Brain microvascular endothelial cell (primary cell): ENCODE measurements around the gene OFD1.

Source experiments
- DNase-seq: peaks from one replicate; pipeline ENCODE4 v3.0.0-alpha.2; 2020
- H3K27ac ChIP-seq: fragments of 250-450 bp; sonication (Bioruptor Pico); 2 replicates; pipeline ENCODE4 v1.5.1; 2020; ENCODE audit warnings: mild to moderate bottlenecking, moderate library complexity
- H3K27me3 ChIP-seq: fragments of 250-450 bp; sonication (Bioruptor Pico); replicated peaks from 2 replicates; pipeline ENCODE4 v1.5.1; 2020; ENCODE audit warnings: mild to moderate bottlenecking
- H3K36me3 ChIP-seq: fragments of 250-450 bp; sonication (Bioruptor Pico); replicated peaks from 2 replicates; pipeline ENCODE4 v1.5.1; 2020; ENCODE audit warnings: mild to moderate bottlenecking
- H3K4me3 ChIP-seq: 2 replicates; pipeline ENCODE4 v1.5.1; 2011; ENCODE audit warnings: low read depth, mild to moderate bottlenecking, control low read depth, low read length, moderate library complexity
- CTCF ChIP-seq: IDR thresholded peaks from 2 replicates; pipeline ENCODE4 v1.5.1; 2011; ENCODE audit warnings: low read depth, mild to moderate bottlenecking, moderate library complexity, low read length, control low read depth, inconsistent platforms; ENCODE audit errors: missing control alignments
- in situ Hi-C: cut with HindIII; loops from 2 replicates; pipeline ENCODE4 v1.10.0; 2017; ENCODE audit warnings: low sequenced_read_pairs, low pct_ligation_motif_present

The OFD1 gene

DNA sequence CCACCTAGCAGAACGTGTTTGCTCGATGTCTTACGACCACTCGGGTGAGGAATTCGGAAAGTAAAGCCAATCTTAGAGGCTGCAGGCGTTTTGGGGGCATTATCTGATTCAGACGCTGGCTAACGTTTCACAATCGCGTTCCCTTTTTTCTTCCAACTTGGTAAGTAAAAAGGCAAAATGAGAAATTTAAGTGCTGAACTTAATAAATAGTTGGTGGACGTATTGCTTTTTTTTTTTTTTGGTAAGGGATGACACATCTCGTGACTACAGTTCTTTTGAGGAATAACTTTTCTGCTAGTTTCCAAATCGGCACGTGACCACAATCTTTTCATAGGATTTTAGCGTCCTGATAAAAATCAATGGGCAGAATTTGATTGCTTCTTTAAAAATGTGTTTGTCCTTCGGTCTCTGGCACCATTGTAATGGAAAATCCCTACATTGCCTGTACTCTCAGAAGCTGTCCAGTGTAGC lies 44.8 kb upstream of the OFD1 start:
- in situ Hi-C loops, result no loop called here
- Histone ChIP-seq H3K27me3 (peaks cover 3% of the 10 kb centered on the region), H3K36me3 (no peaks in the 10 kb centered on the region), H3K27ac (peak overlapping the region; percentile 95), H3K4me3 (peak overlapping the region; percentile 79)
- no peak for DNase-seq
- no peak for TF ChIP-seq CTCF

DNA sequence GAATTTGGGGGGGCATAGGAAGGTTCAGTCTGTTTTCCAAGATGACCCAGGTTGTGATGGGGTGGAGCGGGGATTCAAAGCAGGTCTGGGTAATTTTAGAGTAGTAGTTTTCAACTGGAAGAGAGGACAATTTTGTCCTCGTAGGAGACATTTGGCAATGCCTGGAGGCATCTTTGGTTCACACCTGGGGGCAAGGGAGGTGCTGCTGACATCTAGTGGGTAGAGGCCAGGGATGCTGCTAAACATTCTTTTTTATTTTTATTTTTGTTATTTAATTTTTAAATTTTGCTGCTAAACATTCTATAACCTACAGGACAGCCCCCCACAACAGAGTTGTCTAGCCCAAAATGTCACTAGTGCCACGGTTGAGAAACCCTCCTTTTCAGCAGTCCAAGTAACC lies 43.7 kb upstream of the OFD1 start:
- Histone ChIP-seq H3K27ac (no peak overlapping the region), H3K27me3 (no peaks in the 10 kb centered on the region), H3K4me3 (no peak overlapping the region), H3K36me3 (no peaks in the 10 kb centered on the region)
- in situ Hi-C loops, result no loop called here
- no peak for DNase-seq
- peak; percentile 30 for TF ChIP-seq CTCF

GRCh38 chrX:13691841-13692371 lies 42.6 kb upstream of the OFD1 start:
- Histone ChIP-seq H3K36me3 (no peaks in the 10 kb centered on the region), H3K4me3 (no peak overlapping the region), H3K27me3 (no peaks in the 10 kb centered on the region), H3K27ac (no peak overlapping the region)
- in situ Hi-C loops, result no loop called here
- peak; percentile 35 for DNase-seq
- no peak for TF ChIP-seq CTCF

DNA sequence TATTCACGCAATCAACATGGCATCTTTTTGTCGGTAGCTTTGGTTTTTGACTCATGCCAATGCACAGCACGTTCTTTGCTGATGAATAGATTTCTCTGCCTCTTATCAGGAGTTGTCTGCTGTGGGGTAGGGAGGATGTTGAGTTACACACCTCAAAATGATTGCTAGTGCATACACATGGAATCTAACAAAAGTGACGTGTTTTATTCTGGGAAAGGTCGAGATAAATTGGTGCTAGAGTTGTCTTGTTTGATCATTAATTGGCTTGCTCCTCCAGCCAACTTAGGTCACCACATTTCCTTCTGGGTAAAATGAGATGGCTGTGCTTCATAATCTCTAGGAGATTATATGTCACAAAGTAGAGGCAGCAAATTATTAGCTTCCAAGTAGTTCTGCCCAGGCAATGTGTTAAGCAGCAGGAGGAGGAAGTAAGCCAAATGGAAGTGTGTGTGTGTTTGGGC lies 41.7 kb upstream of the OFD1 start:
- in situ Hi-C loops, result no loop called here
- no peak overlapping the region for H3K27ac ChIP-seq

GRCh38 chrX:13693341-13693961 lies 41.1 kb upstream of the OFD1 start:
- TF ChIP-seq CTCF, result no peak
- DNase-seq, result no peak
- in situ Hi-C loops, result no loop called here
- Histone ChIP-seq H3K4me3 (no peak overlapping the region), H3K36me3 (no peaks in the 10 kb centered on the region), H3K27me3 (no peaks in the 10 kb centered on the region), H3K27ac (no peak overlapping the region)

More for the DNA sequence above, 41.7 kb upstream of the OFD1 start:
- TF ChIP-seq CTCF, result no peak
- H3K27me3 ChIP-seq, result no peaks in the 10 kb centered on the region
- no peaks in the 10 kb centered on the region for H3K36me3 ChIP-seq
- no peak for DNase-seq
- no peak overlapping the region for H3K4me3 ChIP-seq
